ENCODE measurements around the gene RUNX1. TPM values are rescaled to one million over a fixed set of nuclear protein-coding genes. Genes with fewer than 3 reads are reported as not detected.
A peak's percentile ranks its signal among the peaks of the same experiment; 100 is the strongest.

Gene RUNX1
- total and polyA plus RNA-seq, 2 donors (not counting 3 experiments of a cell fraction or from before 2014, with no cell fraction given), result 4.6 to 17.9 TPM

DNA sequence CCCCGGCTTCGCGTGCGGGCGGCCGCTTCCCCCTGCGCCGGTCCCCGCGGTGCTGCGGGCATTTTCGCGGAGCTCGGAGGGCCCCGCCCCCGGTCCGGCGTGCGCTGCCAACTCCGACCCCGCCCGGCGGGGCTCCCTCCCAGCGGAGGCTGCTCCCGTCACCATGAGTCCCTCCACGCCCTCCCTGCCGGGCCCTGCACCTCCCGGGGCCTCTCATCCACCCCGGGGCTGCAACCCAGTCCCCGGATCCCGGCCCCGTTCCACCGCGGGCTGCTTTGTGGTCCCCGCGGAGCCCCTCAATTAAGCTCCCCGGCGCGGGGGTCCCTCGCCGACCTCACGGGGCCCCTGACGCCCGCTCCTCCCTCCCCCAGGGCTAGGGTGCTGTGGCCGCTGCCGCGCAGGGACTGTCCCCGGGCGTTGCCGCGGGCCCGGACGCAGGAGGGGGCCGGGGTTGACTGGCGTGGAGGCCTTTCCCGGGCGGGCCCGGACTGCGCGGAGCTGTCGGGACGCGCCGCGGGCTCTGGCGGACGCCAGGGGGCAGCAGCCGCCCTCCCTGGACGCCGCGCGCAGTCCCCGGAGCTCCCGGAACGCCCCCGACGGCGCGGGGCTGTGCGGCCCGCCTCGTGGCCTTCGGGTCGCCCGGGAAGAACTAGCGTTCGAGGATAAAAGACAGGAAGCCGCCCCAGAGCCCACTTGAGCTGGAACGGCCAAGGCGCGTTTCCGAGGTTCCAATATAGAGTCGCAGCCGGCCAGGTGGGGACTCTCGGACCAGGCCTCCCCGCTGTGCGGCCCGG, 159.2 kb downstream of the RUNX1 start:
- Histone ChIP-seq H3K36me3 (ENCODE audit: control insufficient read depth in 2 of 2, extremely low read depth in 1 of 2, insufficient read depth in 2 of 2, low read length in 2 of 2) (no peaks in the 10 kb centered on the region), H3K4me2 (ENCODE audit: insufficient read depth, low read length) (peak overlapping the region; percentile 65), H3K27me3 (ENCODE audit: control insufficient read depth in 2 of 2, insufficient read depth in 2 of 2, low read length in 2 of 2) (peaks cover 30 to 48% of the 10 kb centered on the region in 2 experiments), H3K4me3 (replicated peaks in 1 of 3; ENCODE audit: insufficient read depth in 1 of 3, low read depth in 1 of 3, low read length in 3 of 3) (peak overlapping the region; percentile 59 to 89 (median 76)), H3K9me1 (replicated peaks; ENCODE audit: control insufficient read depth, extremely low read depth, insufficient read depth, low read length) (no peaks in the 10 kb centered on the region), H3K9ac (replicated peaks; ENCODE audit: extremely low read depth, insufficient read depth, low read length) (peak overlapping the region; percentile 96), H3K79me2 (ENCODE audit: control insufficient read depth, insufficient read depth, low read length) (peaks cover 35% of the 10 kb centered on the region), H3K9me3 (replicated peaks; ENCODE audit: control insufficient read depth, insufficient read depth, low read length) (no peaks in the 10 kb centered on the region), H4K20me1 (replicated peaks; ENCODE audit: control insufficient read depth, extremely low read depth, insufficient read depth, low read length) (no peaks in the 10 kb centered on the region), H3K27ac (ENCODE audit: insufficient read depth, low read depth, low read length) (peak overlapping the region; percentile 88), H3K4me1 (ENCODE audit: control insufficient read depth, extremely low read depth, insufficient read depth, low read length) (peaks cover 25% of the 10 kb centered on the region), H2AFZ (ENCODE audit: low read depth, low read length) (peak overlapping the region; percentile 85)
- intact Hi-C loops (cut with micrococcal nuclease), result loop anchor here (1.0 to 10.0 kb wide), 9 partner anchors 92 to 1138 kb away; partner anchors contain the start of gene RCAN1
- TF ChIP-seq, protein P1, sequence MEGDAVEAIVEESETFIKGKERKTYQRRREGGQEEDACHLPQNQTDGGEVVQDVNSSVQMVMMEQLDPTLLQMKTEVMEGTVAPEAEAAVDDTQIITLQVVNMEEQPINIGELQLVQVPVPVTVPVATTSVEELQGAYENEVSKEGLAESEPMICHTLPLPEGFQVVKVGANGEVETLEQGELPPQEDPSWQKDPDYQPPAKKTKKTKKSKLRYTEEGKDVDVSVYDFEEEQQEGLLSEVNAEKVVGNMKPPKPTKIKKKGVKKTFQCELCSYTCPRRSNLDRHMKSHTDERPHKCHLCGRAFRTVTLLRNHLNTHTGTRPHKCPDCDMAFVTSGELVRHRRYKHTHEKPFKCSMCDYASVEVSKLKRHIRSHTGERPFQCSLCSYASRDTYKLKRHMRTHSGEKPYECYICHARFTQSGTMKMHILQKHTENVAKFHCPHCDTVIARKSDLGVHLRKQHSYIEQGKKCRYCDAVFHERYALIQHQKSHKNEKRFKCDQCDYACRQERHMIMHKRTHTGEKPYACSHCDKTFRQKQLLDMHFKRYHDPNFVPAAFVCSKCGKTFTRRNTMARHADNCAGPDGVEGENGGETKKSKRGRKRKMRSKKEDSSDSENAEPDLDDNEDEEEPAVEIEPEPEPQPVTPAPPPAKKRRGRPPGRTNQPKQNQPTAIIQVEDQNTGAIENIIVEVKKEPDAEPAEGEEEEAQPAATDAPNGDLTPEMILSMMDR (IDR thresholded peaks at IDR 0.05; ENCODE audit: extremely low read depth in 1 of 2, insufficient read depth in 1 of 2, low read depth in 1 of 2, low read length in 2 of 2), result peak; percentile 77 to 86
- TF ChIP-seq POLR2AphosphoS5 (IDR thresholded peaks at IDR 0.05; ENCODE audit: insufficient read depth, low read depth, low read length) (peak; percentile 11), FOS (IDR thresholded peaks at IDR 0.05; ENCODE audit: borderline replicate concordance, insufficient read depth, low read length) (peak; percentile 5), EZH2 (IDR thresholded peaks at IDR 0.05; ENCODE audit: borderline replicate concordance, low read depth, low read length, severe bottlenecking) (no peak)
- TF ChIP-seq, protein P2, sequence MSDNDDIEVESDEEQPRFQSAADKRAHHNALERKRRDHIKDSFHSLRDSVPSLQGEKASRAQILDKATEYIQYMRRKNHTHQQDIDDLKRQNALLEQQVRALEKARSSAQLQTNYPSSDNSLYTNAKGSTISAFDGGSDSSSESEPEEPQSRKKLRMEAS (IDR thresholded peaks at IDR 0.05; ENCODE audit: insufficient read depth, insufficient read length), result no peak
- CTCF ChIA-PET, result interaction anchor here (0.6 to 14.7 kb wide), 32 partner anchors 10 to 1139 kb away, joined by 3 to 249 read pairs (median 4); no protein-coding TSS in a partner anchor
- peak; percentile 56 for DNase-seq (ENCODE audit: low read depth, low spot score)
- BruUV-seq (replicated peaks), result no TSS peak
- dilution Hi-C loops (cut with MboI; ENCODE audit: extremely low pct_ligation_motif_present, low sequenced_read_pairs), result no loop called here
- POLR2A ChIA-PET, result interaction anchor here (1.4 to 1.8 kb wide), 2 partner anchors 53 to 78 kb away, joined by 3 to 9 read pairs; no protein-coding TSS in a partner anchor
- peak; percentile 47 for FAIRE-seq

Data from endothelial cell of umbilical vein (primary cell).